ENCODE measurements around the gene FMN1.

GRCh38 chr15:33114374-33114717 is 80.2 kb downstream of the FMN1 start:
- TF ChIP-seq POLR2AphosphoS5 (IDR thresholded peaks at IDR 0.05; ENCODE audit: low read depth, low read length): no peak
- TF ChIP-seq TAF1 (IDR thresholded peaks at IDR 0.05; ENCODE audit: borderline replicate concordance, low read depth, low read length): no peak
- no peak for TF ChIP-seq POLR2A (IDR thresholded peaks at IDR 0.05; ENCODE audit: low read depth, low read length)

Data from GM12892 (cell line).